Esophagus squamous epithelium (tissue), 4 donors: ENCODE data around the gene GDI1.

Source experiments
- CTCF ChIP-seq, 6 experiments: fragments of 450-650 bp in 4 of 6; fragments of 200-600 bp in 2 of 6; sonication (generic) in 2 of 6; IDR thresholded peaks; one replicate each; pipeline ENCODE4 v1.5.1; 2016 to 2019; ENCODE audit warnings: antibody characterized with exemption in 6 of 6, mild to moderate bottlenecking in 4 of 6, moderate library complexity in 4 of 6
- POLR2A ChIP-seq, 4 donors: fragments of 450-650 bp; IDR thresholded peaks; one replicate each; pipeline ENCODE4 v1.6.1; 2017; ENCODE audit warnings: antibody characterized with exemption in 4 of 4, mild to moderate bottlenecking in 4 of 4, moderate library complexity in 3 of 4

GRCh38 chrX:154464806-154465365 is 27.9 kb downstream of the GDI1 start:
- TF ChIP-seq CTCF (IDR thresholded peaks at IDR 0.05), result no peak
- TF ChIP-seq POLR2A (IDR thresholded peaks at IDR 0.05), result no peak
